ENCODE results near the gene GRAMD2A. TPM values are rescaled to one million over a fixed set of nuclear protein-coding genes. Genes with fewer than 3 reads are reported as not detected.

GRAMD2A gene
- total RNA-seq = 86.4 and 116 TPM in 2 replicates

DNA sequence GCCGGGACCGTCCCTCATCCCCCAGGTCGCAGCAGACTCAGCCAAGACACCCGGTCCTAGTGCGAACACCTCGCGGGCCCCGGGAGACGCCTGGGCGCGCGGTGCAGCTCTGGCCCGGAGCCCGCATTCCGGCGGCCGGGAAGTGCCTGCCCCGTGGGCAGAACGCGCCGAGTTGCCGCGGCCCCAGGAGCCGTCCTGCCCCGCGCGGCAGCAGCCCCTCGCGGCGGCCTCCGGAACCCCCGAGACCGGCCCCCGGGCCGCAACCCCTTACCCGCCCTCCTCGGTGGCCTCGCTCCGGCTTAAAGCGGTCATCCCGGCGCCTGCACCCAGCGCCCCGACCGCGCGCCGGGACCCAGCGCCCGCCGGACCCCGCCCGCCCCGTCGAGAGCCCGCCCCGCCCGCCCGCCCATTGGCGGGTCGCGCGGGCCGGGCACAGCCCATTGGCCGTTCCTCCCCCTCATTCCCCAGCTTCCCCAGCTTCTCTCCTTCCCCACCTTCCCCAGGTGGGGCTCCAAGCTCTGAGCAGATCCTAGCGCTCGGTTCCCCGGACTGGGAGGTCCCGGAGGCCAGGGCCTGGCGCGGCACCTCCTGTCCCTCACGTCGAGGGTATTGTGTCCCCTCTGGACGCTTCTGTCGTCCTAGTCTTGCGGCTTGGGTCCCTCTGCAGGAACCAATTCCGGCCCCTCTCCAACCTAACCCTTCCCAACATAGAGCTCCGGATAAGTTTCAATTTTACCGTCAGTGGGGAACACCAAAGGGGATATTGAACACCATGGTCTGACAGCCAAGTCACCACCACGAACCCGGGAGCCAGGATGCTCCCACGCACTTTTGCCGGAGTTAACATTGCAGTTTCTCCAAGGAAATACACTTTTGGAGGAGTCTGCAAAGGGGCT lies at the start of gene GRAMD2A:
Gene GRAMD2A, minus strand, starts transcription at position 328 of the 896 bp plus-strand sequence.

DNA sequence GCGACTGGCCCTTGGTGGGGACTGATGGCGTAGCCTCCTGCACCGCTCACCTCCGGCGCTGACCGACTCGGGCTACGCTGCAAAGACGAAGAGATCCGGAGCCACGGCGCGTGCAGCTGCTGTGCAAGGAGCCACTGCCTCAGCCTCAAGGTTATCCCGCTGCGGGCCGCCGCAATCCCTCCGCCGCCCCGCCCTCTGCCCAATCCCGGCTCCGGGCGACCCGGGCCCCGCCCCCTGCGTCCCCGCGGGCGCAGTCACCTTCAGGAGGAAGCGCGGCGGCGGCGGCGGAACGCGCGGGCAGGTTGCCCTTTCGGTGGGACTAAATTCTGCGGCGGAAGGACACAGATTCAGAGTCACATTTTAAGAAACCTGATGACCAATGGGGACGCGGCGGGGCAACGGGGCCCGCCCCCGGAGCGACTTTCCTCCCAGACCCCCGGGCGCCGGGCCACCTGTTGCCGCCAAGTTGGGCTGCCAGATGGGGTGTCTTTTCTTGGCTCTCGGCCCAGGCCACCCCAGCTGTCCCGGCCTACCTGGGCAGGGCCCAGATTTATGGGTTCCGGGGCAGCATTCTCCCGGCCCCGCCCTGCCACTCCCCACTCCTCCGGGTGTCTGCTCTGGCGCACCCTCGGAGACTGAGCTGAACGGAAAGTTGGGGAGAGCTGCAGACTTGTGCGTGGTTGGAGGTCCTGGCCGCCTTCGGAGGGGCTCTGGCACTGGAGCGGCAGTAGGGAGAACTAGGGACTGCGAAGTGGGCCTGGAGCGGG lies 33.7 kb upstream of the GRAMD2A start, which contains the start of gene PKM:
Gene PKM, minus strand, starts transcription at position 125 of the 767 bp plus-strand sequence. CDS start 12,093 bp downstream, outside the sequence.

DNA sequence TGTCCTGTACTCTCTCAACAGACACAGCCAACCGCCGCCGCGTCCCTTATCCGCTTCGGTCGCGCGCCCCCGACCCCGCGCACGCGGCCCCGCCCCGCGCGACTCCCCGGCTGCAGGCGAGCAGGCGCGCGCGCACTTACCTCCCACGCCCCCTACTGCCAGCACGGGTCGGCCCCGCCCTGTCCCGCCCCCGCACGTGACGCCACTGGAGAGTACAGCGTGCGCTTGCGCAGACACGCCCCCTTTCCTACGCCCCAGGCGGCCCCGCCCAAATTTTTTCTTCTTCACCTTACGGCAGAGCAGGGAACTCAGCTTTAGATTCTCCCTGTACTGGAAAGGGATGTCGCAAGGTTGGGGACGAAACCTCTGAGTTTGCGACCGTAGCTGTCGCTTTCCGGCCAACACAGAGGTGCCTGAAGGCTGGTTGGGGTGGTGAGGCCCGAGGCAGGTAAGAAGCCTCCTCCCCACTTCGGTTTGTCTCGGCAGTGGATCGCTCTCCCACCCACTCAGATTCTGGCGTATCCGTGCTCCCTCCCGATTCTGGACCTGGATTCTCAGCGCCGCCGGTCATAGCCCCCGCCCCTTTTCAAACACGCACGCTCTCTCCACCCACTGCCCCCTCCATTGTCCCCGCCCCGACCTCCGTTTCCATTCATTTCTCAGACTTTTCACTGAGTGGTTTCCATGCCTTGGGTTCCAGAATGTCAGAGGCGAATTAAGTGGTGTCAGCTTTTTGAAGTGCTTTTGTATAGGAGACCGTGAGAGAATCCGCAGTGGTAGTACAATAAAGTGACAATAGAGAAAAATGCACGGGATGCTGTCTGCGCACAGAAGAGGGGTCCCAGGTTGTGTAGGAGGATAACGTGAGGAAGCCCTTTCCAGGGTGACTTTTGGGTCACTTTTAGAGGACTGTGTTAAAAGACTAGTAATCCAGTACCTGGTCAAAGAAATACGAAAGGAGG lies 79.3 kb downstream of the GRAMD2A start, which contains the start of the genes MYO9A and SENP8:
Gene MYO9A, minus strand, starts transcription at position 134 of the 962 bp plus-strand sequence. CDS start 71,587 bp downstream, outside the sequence.
Gene SENP8, plus strand, starts transcription at position 387 of the 962 bp plus-strand sequence. CDS start 21,221 bp downstream, outside the sequence.

Other genes with a start within 250 kb of the GRAMD2A start
- gene MYO9A, start 79.6 kb downstream of the GRAMD2A start, total RNA-seq = 53.0 and 76.6 TPM in 2 replicates
- gene SENP8, start 79.4 kb downstream of the GRAMD2A start, total RNA-seq = 1.6 and 3.5 TPM in 2 replicates
- 1,123 and 3,883 TPM in 2 replicates for gene PKM, start 33.4 kb upstream of the GRAMD2A start, total RNA-seq
- gene PARP6, start 74.8 kb upstream of the GRAMD2A start, total RNA-seq = 31.9 and 36.5 TPM in 2 replicates
- gene CELF6, start 122.4 kb upstream of the GRAMD2A start, total RNA-seq = 0.11 and 0.79 TPM in 2 replicates
- 57.3 and 91.1 TPM in 2 replicates for gene HEXA, start 178.2 kb upstream of the GRAMD2A start, total RNA-seq
- not detected in 2 replicates for gene TMEM202, start 200.5 kb upstream of the GRAMD2A start, total RNA-seq

Data from placental epithelial cell (primary cell).